NCI-H1930 (cell line): ENCODE results near the gene ATP6V1C2.

Experiments used
- DNase-seq, 2 experiments: peaks; one replicate each; lab custom pipeline; 2025; lab: John Stamatoyannopoulos, UW

Gene ATP6V1C2

GRCh38 chr2:10721396-10722251, at the start of gene ATP6V1C2:
TSS of gene ATP6V1C2 (plus strand) at chr2:10721630. CDS start at chr2:10722850, 1,220 bp downstream.
- DNase-seq: peak; percentile 15 to 29

GRCh38 chr2:10675131-10675530, 46.3 kb upstream of the ATP6V1C2 start:
- DNase-seq: no peak

- DNase-seq: no peak
Measured at GRCh38 chr2:10678225-10678624, 43.2 kb upstream of the ATP6V1C2 start.

- no peak for DNase-seq
Measured at GRCh38 chr2:10680214-10680613, 41.2 kb upstream of the ATP6V1C2 start.

GRCh38 chr2:10680957-10681356, 40.5 kb upstream of the ATP6V1C2 start:
- no peak for DNase-seq

GRCh38 chr2:10686176-10686730, 35.2 kb upstream of the ATP6V1C2 start:
- DNase-seq: no peak

GRCh38 chr2:10688921-10689807, 32.3 kb upstream of the ATP6V1C2 start:
- no peak for DNase-seq

- no peak for DNase-seq
Measured at GRCh38 chr2:10691521-10691920, 29.9 kb upstream of the ATP6V1C2 start.

GRCh38 chr2:10700078-10700803, 21.2 kb upstream of the ATP6V1C2 start:
- no peak for DNase-seq

GRCh38 chr2:10704034-10704594, 17.3 kb upstream of the ATP6V1C2 start:
- DNase-seq: no peak

GRCh38 chr2:10706033-10706432, 15.4 kb upstream of the ATP6V1C2 start:
- DNase-seq: no peak

GRCh38 chr2:10707831-10708230, 13.6 kb upstream of the ATP6V1C2 start:
- DNase-seq: no peak

GRCh38 chr2:10709290-10709939, 12.0 kb upstream of the ATP6V1C2 start:
- peak; percentile 8 to 16 for DNase-seq

GRCh38 chr2:10712185-10712809, 9.1 kb upstream of the ATP6V1C2 start:
- DNase-seq: no peak

GRCh38 chr2:10716581-10716980, 4.8 kb upstream of the ATP6V1C2 start:
- no peak for DNase-seq

- DNase-seq: no peak
Measured at GRCh38 chr2:10717628-10718027, 3.8 kb upstream of the ATP6V1C2 start.

- DNase-seq: no peak
Measured at GRCh38 chr2:10720306-10720705, 1.1 kb upstream of the ATP6V1C2 start.

GRCh38 chr2:10720947-10721395, 459 bp upstream of the ATP6V1C2 start:
- DNase-seq: no peak

- no peak for DNase-seq
Measured at GRCh38 chr2:10722252-10722825, 909 bp downstream of the ATP6V1C2 start.
